ENCODE results near the gene CLPTM1L. TPM values are rescaled to one million over a fixed set of nuclear protein-coding genes. Genes with fewer than 3 reads are reported as not detected.

CLPTM1L gene
- total and polyA plus RNA-seq, 9 of the 15 experiments (the other 6 are each of a cell fraction or from before 2014, with no cell fraction given), result 3.5 to 217 (median 177) TPM

- Histone ChIP-seq H3K4me3 (no peak overlapping the region), H3K4me1 (replicated peaks in 1 of 2; ENCODE audit: control insufficient read depth in 2 of 2, insufficient read depth in 2 of 2, low read length in 2 of 2) (peaks cover 0 to 38% of the 10 kb centered on the region in 2 experiments; a peak in 1 of 5 replicates), H3K36me3 (ENCODE audit: control insufficient read depth, insufficient read depth, low read length) (no peaks in the 10 kb centered on the region), H3K27me3 (ENCODE audit: control insufficient read depth in 2 of 2, insufficient read depth in 2 of 2, low read length in 2 of 2) (peaks cover 21 to 77% of the 10 kb centered on the region in 2 experiments), H3K79me2 (ENCODE audit: control insufficient read depth, insufficient read depth, low read length) (no peaks in the 10 kb centered on the region), H4K20me1 (replicated peaks; ENCODE audit: control insufficient read depth, insufficient read depth, low read length) (peaks cover 12% of the 10 kb centered on the region; the same call in 1 of the 2 replicates), H3K9me1 (ENCODE audit: control insufficient read depth, insufficient read depth, low read length) (no peaks in the 10 kb centered on the region), H2AFZ (ENCODE audit: low read depth, low read length) (no peak overlapping the region), H3K9me3 (replicated peaks; ENCODE audit: control insufficient read depth, insufficient read depth, low read depth, low read length) (no peaks in the 10 kb centered on the region), H3K27ac (ENCODE audit: extremely low read depth, low read depth, low read length) (no peak overlapping the region), H3K4me2 (ENCODE audit: insufficient read depth, low read length) (no peak overlapping the region), H3K9ac (ENCODE audit: insufficient read depth in 1 of 2, low read depth in 2 of 2, low read length in 2 of 2) (no peak overlapping the region; a peak in 1 of 4 replicates)
- DNase-seq (ENCODE audit: extremely low read depth in 1 of 4, low spot score in 3 of 4), result no peak
- 35% methylated on average over 41 of the region's 42 CpGs for WGBS (ENCODE audit: insufficient coverage, low coverage, missing lambda C conversion rate)
- no peak for FAIRE-seq
- ChIA-PET CTCF (ENCODE audit: low intra/inter-chr PET ratio) (no interaction called here), POLR2A (no interaction called here)
- no peak for TF ChIP-seq TAF15 (IDR thresholded peaks at IDR 0.05; ENCODE audit: low read depth, low read length)
- in situ Hi-C loops (cut with MboI) (no loop called here), intact Hi-C loops (cut with micrococcal nuclease) (no loop called here)
- ATAC-seq, result no peak
- no TSS peak for BruUV-seq (replicated peaks)
Measured at GRCh38 chr5:1278656-1279442, 66.0 kb downstream of the CLPTM1L start.

- no peaks in the 10 kb centered on the region for H3K9me1 ChIP-seq (ENCODE audit: control insufficient read depth, insufficient read depth, low read length)
- POLR2A ChIA-PET, result no interaction called here
- no peak overlapping the region for H3K4me2 ChIP-seq (ENCODE audit: insufficient read depth, low read length)
- WGBS (ENCODE audit: insufficient coverage, low coverage, missing lambda C conversion rate), result 22% methylated on average over 13 of the region's 13 CpGs
- in situ Hi-C loops (cut with MboI) (no loop called here), intact Hi-C loops (cut with micrococcal nuclease) (no loop called here)
- ATAC-seq, result no peak
- H3K9me3 ChIP-seq (replicated peaks; ENCODE audit: control insufficient read depth, insufficient read depth, low read depth, low read length), result no peaks in the 10 kb centered on the region
- FAIRE-seq, result peak; percentile 64
- H3K4me3 ChIP-seq, result no peak overlapping the region
- H3K27me3 ChIP-seq (ENCODE audit: control insufficient read depth in 2 of 2, insufficient read depth in 2 of 2, low read length in 2 of 2), result peaks cover 21 to 71% of the 10 kb centered on the region in 2 experiments
- CTCF ChIA-PET (ENCODE audit: low intra/inter-chr PET ratio), result no interaction called here
- no peak for DNase-seq (ENCODE audit: extremely low read depth in 1 of 4, low spot score in 3 of 4)
- peaks cover 12% of the 10 kb centered on the region; the same call in 1 of the 2 replicates for H4K20me1 ChIP-seq (replicated peaks; ENCODE audit: control insufficient read depth, insufficient read depth, low read length)
- peaks cover 0 to 38% of the 10 kb centered on the region in 2 experiments; a peak in 1 of 5 replicates for H3K4me1 ChIP-seq (replicated peaks in 1 of 2; ENCODE audit: control insufficient read depth in 2 of 2, insufficient read depth in 2 of 2, low read length in 2 of 2)
- BruUV-seq (replicated peaks), result no TSS peak
- H3K9ac ChIP-seq (ENCODE audit: insufficient read depth in 1 of 2, low read depth in 2 of 2, low read length in 2 of 2), result no peak overlapping the region
- H3K79me2 ChIP-seq (ENCODE audit: control insufficient read depth, insufficient read depth, low read length), result no peaks in the 10 kb centered on the region
- no peak overlapping the region for H2AFZ ChIP-seq (ENCODE audit: low read depth, low read length)
- H3K27ac ChIP-seq (ENCODE audit: extremely low read depth, low read depth, low read length), result no peak overlapping the region
- no peaks in the 10 kb centered on the region for H3K36me3 ChIP-seq (ENCODE audit: control insufficient read depth, insufficient read depth, low read length)
- no peak for TF ChIP-seq HIVEP1 (CRISPR knock-in tag; IDR thresholded peaks at IDR 0.05)
- no peak for TF ChIP-seq CREB1 (IDR thresholded peaks at IDR 0.05)
- TF ChIP-seq CREB1 (CRISPR knock-in tag; IDR thresholded peaks at IDR 0.05), result no peak
- TF ChIP-seq ZNF277 (CRISPR knock-in tag; IDR thresholded peaks at IDR 0.05; ENCODE audit: borderline replicate concordance), result no peak
- no peak for TF ChIP-seq ZNF197 (CRISPR knock-in tag; IDR thresholded peaks at IDR 0.05; ENCODE audit: low read depth)
- no peak for TF ChIP-seq AFF1 (IDR thresholded peaks at IDR 0.05; ENCODE audit: low read depth in 1 of 2, partially characterized antibody in 2 of 2)
- no peak for TF ChIP-seq EP400 (IDR thresholded peaks at IDR 0.05)
- TF ChIP-seq SLC30A9 (CRISPR knock-in tag; IDR thresholded peaks at IDR 0.05), result no peak
- TF ChIP-seq ZNF263 (CRISPR knock-in tag; IDR thresholded peaks at IDR 0.05; ENCODE audit: borderline replicate concordance), result no peak
Measured at GRCh38 chr5:1278216-1278615, 66.7 kb downstream of the CLPTM1L start.

Data from K562 (cell line).